HFF-Myc (cell line): ENCODE data around the gene EPN1.

ENCODE experiments used
- DNase-seq: peaks from one replicate; pipeline ENCODE4 v3.0.0-alpha.2; 2011; ENCODE audit warnings: low read depth; ENCODE audit errors: extremely low read depth
- H3K4me3 ChIP-seq: replicated peaks from 2 replicates; pipeline ENCODE4 v1.5.1; 2011; ENCODE audit warnings: low read depth, mild to moderate bottlenecking, control low read depth, low read length
- CTCF ChIP-seq: IDR thresholded peaks from 2 replicates; pipeline ENCODE4 v1.5.1; 2012; ENCODE audit warnings: mild to moderate bottlenecking, low read depth, low read length, control low read depth; ENCODE audit errors: missing control alignments

Gene EPN1

DNA sequence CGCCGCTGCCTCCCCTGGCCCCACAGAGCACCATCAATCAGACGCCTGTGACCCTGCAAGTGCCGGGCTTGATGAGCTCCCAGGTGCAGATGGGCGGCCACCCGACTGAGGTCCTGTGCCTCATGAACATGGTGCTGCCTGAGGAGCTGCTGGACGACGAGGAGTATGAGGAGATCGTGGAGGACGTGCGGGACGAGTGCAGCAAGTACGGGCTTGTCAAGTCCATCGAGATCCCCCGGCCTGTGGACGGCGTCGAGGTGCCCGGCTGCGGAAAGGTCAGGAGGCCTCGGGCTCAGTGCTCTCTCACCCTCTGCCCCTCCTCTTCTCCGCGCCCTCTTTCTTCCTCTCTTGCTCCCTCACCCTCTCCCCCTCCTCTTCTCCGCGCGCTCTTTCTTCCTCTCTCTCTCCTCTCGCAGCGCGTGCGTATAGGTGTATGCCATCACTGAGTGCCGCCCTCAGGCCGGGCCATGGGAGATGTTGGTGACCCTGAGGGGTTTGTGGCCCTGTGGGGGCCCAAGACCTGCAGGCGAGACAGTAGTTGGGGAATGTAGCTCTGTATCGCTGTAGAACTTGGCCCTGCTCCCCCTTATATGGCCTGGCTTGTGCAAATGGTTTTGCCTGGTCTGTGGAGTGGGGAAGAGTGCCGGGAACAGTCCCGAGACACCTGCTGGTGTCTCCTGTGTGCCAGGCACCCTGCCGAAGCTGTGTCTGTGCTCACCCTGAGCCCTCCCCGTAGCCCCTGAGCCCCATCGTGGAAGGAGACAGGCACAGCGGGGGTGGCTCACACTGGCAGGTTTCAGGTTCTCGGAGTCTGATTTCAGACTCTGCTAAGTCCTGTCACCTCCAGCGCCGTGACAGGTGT lies 5.4 kb upstream of the EPN1 start:
- DNase-seq = no peak
- H3K4me3 ChIP-seq = no peak overlapping the region
- TF ChIP-seq CTCF = no peak

GRCh38 chr19:55670280-55671053 lies 4.6 kb upstream of the EPN1 start:
- no peak for TF ChIP-seq CTCF
- no peak for DNase-seq

DNA sequence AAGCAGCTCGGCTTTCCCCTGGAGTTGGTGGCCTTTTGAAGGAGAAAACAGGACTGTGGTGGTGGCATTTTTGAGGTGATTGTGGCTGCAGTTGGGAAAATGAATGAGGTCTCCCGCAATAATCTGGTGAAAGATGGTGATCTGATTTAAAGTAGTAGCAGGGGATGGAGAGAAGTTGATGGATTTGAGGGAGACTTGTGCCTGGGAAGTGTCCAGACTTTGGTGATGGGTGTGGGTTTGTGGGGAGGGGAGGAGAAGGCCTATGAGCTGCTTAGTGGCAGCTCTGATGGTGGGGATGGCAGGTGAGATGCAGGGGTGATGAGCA lies 4.0 kb upstream of the EPN1 start:
- H3K4me3 ChIP-seq = no peak overlapping the region
- no peak for TF ChIP-seq CTCF
- DNase-seq = no peak

More at GRCh38 chr19:55670280-55671053, 4.6 kb upstream of the EPN1 start:
- H3K4me3 ChIP-seq = no peak overlapping the region

GRCh38 chr19:55672418-55672817 lies 2.6 kb upstream of the EPN1 start:
- no peak overlapping the region for H3K4me3 ChIP-seq
- DNase-seq = no peak
- no peak for TF ChIP-seq CTCF

DNA sequence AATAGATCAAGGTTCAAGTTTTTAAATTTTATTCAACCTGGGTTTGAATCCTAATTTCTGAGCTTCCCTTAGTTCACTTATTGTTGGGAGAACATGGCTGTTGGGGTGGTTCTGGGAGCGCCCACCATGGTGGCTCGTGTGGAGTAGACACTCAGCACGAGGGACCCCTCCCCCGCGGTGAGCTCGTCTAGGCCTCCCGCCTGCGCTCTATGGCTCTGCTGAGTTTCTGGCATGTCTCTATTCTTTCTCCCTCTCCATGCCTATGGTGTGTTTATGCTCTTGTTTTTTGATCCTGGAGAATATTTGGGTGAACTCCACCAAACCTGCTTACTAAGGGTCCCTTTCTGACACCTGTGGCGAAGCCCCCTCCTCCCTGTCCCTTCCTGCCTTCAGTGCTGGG lies 1.6 kb upstream of the EPN1 start:
- no peak for DNase-seq
- no peak overlapping the region for H3K4me3 ChIP-seq
- TF ChIP-seq CTCF = no peak

DNA sequence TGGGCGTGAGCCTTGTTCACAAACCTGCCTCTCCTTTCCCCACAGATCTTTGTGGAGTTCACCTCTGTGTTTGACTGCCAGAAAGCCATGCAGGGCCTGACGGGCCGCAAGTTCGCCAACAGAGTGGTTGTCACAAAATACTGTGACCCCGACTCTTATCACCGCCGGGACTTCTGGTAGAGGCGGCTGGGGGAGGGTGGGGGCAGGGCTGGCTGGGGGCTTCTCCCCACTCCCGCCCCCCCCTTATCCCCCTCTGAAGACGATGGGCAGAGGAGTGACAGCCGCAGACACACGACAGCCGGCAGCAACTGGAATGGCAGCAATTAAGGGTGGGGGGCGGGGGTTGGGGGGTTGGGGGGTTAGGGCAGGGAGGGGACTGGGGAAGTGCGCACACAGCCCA lies 1.1 kb upstream of the EPN1 start:
- H3K4me3 ChIP-seq = no peak overlapping the region

More for the DNA sequence above, 1.1 kb upstream of the EPN1 start:
- no peak for TF ChIP-seq CTCF
- DNase-seq = no peak
